ENCODE data around the gene ARVCF. TPM values are rescaled to one million over a fixed set of nuclear protein-coding genes. Genes with fewer than 3 reads are reported as not detected.

Gene ARVCF
- total RNA-seq, 3 donors from 2014 or later: 11.2 to 15.3 (median 15.1) TPM

DNA sequence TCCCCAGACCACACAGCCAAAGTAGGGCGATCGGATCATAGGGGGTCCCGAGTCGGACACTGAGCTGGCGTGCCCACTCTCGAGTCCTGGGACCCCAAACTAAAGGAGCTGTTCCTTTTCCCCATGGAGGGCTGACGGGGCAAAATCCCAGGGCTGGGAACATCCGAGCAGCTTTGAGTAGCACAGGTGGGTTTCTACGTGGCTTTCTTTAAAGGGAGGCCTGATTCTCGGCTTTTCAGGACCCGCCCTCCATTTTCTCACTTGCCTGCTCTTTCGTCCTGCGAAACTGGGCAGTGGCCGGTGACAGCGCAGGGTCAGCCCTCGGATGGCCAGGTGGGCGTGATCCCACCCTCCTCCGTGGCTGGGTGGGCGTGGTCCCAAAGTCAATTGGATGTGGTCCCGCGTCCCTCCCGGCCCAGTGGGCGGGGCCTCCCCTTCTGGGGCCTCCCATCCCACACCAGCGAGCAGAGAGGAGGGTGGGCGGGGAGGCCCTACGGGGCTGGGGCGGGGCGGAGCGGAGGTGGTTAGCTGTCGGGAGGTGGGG is 57.5 kb downstream of the ARVCF start:
- H3K36me3 ChIP-seq (ENCODE audit: low read depth): peaks cover 3% of the 10 kb centered on the region
- TF ChIP-seq, protein P1, sequence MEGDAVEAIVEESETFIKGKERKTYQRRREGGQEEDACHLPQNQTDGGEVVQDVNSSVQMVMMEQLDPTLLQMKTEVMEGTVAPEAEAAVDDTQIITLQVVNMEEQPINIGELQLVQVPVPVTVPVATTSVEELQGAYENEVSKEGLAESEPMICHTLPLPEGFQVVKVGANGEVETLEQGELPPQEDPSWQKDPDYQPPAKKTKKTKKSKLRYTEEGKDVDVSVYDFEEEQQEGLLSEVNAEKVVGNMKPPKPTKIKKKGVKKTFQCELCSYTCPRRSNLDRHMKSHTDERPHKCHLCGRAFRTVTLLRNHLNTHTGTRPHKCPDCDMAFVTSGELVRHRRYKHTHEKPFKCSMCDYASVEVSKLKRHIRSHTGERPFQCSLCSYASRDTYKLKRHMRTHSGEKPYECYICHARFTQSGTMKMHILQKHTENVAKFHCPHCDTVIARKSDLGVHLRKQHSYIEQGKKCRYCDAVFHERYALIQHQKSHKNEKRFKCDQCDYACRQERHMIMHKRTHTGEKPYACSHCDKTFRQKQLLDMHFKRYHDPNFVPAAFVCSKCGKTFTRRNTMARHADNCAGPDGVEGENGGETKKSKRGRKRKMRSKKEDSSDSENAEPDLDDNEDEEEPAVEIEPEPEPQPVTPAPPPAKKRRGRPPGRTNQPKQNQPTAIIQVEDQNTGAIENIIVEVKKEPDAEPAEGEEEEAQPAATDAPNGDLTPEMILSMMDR (IDR thresholded peaks at IDR 0.05): no peak
- no peak overlapping the region for H3K4me3 ChIP-seq
- no peaks in the 10 kb centered on the region for H3K9me3 ChIP-seq
- intact Hi-C loops (cut with DNase I, micrococcal nuclease): no loop called here
- peaks cover 28% of the 10 kb centered on the region for H3K4me1 ChIP-seq (ENCODE audit: low read depth)
- ATAC-seq (peak; percentile 40), DNase-seq (peak; percentile 80 to 84 (median 80))

DNA sequence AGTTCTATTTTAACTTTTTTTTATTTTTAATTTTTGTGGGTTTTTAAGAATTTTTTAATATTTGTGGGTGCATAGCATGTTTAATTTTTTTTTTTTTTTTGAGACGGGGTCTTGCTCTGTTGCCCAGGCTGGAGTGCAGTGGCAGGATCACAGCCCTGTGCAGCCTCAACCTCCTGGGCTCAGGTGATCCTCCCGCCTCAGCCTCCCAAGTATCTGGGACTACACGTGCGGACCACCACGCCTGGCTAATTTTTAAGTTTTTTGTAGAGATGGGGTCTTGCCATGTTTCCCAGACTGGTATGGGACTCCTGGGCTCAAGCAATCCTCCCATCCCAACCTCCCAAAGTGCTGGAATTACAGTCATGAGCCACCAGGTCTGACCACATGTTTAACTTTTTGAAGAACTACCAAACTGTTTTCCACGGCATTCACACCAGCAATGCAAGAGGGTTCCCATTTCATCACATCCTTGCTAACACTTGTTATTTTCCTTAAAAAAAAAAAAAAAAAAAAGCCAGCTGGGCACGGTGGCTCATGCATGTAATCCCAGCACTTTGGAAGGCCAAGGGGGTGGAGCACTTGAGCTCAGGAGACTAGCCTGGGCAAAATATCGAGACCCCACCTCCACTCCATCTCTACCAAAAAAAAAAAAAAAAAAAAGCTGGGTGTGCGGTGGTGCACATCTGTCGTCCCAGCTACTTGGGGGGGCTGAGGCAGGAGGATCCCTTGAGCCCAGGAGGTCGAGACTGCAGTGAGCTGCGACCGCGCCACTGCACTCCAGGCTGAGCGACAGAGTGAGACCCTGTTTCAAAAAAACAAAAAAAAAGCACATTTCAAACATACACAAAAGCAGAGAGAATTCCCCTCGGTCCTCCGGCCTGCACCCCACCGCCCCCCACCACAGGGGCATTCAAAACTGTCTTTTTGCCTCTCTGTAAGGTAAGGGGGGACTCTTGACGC is 58.3 kb downstream of the ARVCF start:
- H3K36me3 ChIP-seq (ENCODE audit: low read depth): peaks cover 3% of the 10 kb centered on the region
- no peak for ATAC-seq
- H3K4me1 ChIP-seq (ENCODE audit: low read depth): peaks cover 23% of the 10 kb centered on the region
- TF ChIP-seq, protein P1 (IDR thresholded peaks at IDR 0.05): no peak
- no peak overlapping the region for H3K4me3 ChIP-seq
- no peaks in the 10 kb centered on the region for H3K9me3 ChIP-seq
- intact Hi-C loops (cut with DNase I, micrococcal nuclease): no loop called here
- DNase-seq: peak in 2 of 3 donors; percentile 8 to 11

DNA sequence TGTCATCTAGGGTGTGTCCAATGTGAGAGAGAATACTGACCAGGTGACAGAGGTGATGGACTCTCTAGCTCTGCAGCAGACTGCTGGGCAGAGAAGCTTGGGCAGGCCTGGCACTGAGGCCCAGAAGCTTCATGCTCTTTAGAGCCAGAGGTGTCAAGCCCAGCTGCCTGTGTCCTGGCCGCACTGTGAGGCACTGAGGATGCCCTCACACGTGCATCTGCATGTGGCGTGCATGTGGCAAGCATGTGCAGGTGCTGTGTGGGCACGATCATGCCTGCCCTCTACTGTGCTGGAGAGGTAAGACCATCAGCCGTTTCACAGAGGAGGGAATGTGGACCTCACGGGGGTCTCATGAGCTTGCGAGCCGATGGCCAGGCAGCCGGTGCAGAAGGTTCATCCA is 59.2 kb downstream of the ARVCF start:
- ATAC-seq: no peak
- no peak overlapping the region for H3K4me3 ChIP-seq
- TF ChIP-seq, protein P1 (IDR thresholded peaks at IDR 0.05): no peak
- no peaks in the 10 kb centered on the region for H3K9me3 ChIP-seq
- peaks cover 17% of the 10 kb centered on the region for H3K4me1 ChIP-seq (ENCODE audit: low read depth)
- intact Hi-C loops (cut with DNase I, micrococcal nuclease): no loop called here
- DNase-seq: peak in 2 of 3 donors; percentile 19 to 45
- no peaks in the 10 kb centered on the region for H3K36me3 ChIP-seq (ENCODE audit: low read depth)

DNA sequence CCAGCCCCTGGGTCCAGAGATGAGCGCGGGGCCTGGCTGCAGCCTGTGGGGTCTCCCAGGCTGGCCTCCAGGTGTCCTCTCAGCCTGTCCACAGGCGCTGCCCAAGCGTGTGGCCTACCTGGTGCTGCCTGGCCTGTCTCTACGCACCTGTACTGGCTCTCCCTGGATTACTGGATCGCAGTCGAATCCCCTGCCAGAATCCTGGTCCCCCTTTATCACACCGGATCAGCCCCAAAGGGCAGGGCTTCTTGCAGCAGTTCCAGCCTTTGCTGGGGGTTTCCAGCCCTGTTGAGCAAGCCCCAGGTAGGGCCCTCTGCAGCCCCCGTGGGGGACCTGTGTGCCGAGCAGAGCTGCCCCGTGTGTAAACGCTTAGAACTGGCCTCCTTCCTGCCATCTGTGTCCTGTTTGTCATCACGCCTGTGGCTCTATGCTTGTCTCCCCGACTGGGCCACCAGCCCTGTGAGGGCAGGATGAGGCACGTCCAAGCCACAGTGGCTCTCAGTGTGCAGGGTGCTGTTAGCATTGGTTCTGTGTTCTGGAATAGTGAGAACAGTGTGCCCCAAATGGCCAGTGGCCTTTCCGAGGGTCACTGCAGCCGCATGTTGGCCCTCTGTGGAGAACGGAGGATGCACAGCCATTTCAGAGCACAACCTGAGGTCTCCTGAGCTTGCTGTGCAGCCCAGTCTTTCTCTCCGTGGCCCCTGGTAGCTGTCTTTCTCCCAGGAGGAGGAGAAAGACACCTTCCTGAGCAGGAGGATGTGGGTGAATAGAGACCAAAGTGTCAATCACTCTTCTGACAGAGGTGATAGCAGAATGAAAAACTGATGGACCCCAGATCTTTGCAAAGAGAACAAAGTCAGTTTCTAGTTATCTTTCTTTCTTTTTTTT is 61.1 kb downstream of the ARVCF start:
- intact Hi-C loops (cut with DNase I, micrococcal nuclease): no loop called here
- DNase-seq (peak in 2 of 3 donors; percentile 19 to 44), ATAC-seq (no peak)
- TF ChIP-seq, protein P1 (IDR thresholded peaks at IDR 0.05): no peak
- H3K4me1 ChIP-seq (ENCODE audit: low read depth): peaks cover 9% of the 10 kb centered on the region
- no peaks in the 10 kb centered on the region for H3K36me3 ChIP-seq (ENCODE audit: low read depth)
- no peak overlapping the region for H3K4me3 ChIP-seq
- H3K9me3 ChIP-seq: no peaks in the 10 kb centered on the region

DNA sequence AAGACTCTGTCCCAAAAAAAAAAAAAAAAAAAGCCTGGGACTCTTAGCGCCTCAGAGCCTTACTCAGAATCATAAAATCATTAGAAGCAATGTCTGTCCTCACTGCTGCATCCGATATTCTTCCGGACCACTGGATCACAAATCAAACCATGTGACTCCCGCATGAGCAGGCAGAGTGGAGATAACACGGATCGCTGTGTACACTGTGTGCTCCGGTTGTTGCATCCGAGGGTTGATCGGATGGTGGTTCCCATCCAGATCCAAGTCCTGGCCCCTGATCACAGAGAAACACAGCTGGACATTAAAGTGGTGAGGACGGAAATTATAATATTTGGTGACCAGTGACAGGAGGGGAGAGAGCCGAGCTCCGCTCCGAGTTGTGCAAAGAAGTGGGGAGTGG is 65.3 kb downstream of the ARVCF start:
- peaks cover 3% of the 10 kb centered on the region for H3K4me1 ChIP-seq (ENCODE audit: low read depth)
- H3K4me3 ChIP-seq: no peak overlapping the region
- intact Hi-C loops (cut with DNase I, micrococcal nuclease): no loop called here
- ATAC-seq (no peak), DNase-seq (no peak)
- H3K9me3 ChIP-seq: no peaks in the 10 kb centered on the region
- no peaks in the 10 kb centered on the region for H3K36me3 ChIP-seq (ENCODE audit: low read depth)
- TF ChIP-seq, protein P1 (IDR thresholded peaks at IDR 0.05): no peak
